Liver (tissue), 9 donors: Measurements from ENCODE around the gene ELAVL3. TPM values are rescaled to one million over a fixed set of nuclear protein-coding genes. Genes with fewer than 3 reads are reported as not detected.

ENCODE experiments used
- DNase-seq: peaks from one replicate; pipeline ENCODE4 v3.0.0-alpha.2; 2017; ENCODE audit warnings: low spot score
- H3K27ac ChIP-seq, 2 donors: one replicate each; pipeline ENCODE4 v1.7.0; 2013; ENCODE audit warnings: inconsistent platforms in 2 of 2, low read length in 2 of 2, control low read depth in 1 of 2, low read depth in 1 of 2, mild to moderate bottlenecking in 1 of 2
- H3K27me3 ChIP-seq, 4 donors: one replicate each; pipeline versions ENCODE4 v1.6.1 to v1.7.0; 2013; ENCODE audit warnings: low read length in 3 of 4, inconsistent platforms in 1 of 4, mild to moderate bottlenecking in 1 of 4, moderate library complexity in 1 of 4; ENCODE audit not compliant: control insufficient read depth in 4 of 4, insufficient read depth in 4 of 4
- H3K36me3 ChIP-seq, 4 donors: one replicate each; pipeline versions ENCODE4 v1.6.1 to v1.7.0; 2013; ENCODE audit warnings: low read length in 3 of 4, mild to moderate bottlenecking in 3 of 4, low read depth in 1 of 4, moderate library complexity in 1 of 4; ENCODE audit not compliant: control insufficient read depth in 4 of 4, insufficient read depth in 3 of 4
- H3K4me1 ChIP-seq, 4 donors: one replicate each; pipeline versions ENCODE4 v1.6.1 to v1.7.0; 2013; ENCODE audit warnings: low read length in 3 of 4, mild to moderate bottlenecking in 3 of 4, moderate library complexity in 1 of 4; ENCODE audit not compliant: control insufficient read depth in 4 of 4, insufficient read depth in 4 of 4
- H3K4me3 ChIP-seq, 3 donors: one replicate each; pipeline versions ENCODE4 v1.6.1 to v1.7.0; 2013; ENCODE audit warnings: low read length in 3 of 3, control low read depth in 1 of 3, low read depth in 1 of 3, mild to moderate bottlenecking in 1 of 3
- H3K9ac ChIP-seq, 2 donors: one replicate each; pipeline ENCODE4 v1.7.0; 2013; ENCODE audit warnings: low read length in 2 of 2, mild to moderate bottlenecking in 2 of 2, moderate library complexity in 2 of 2, control low read depth in 1 of 2, low read depth in 1 of 2
- H3K9me3 ChIP-seq, 4 donors: one replicate each; pipeline versions ENCODE4 v1.6.1 to v1.7.0; 2013; ENCODE audit warnings: low read length in 3 of 4; ENCODE audit not compliant: control insufficient read depth in 4 of 4
- EGR1 ChIP-seq, 2 donors: IDR thresholded peaks; 2 replicates each; pipeline ENCODE4 v1.6.1; 2016 to 2018; ENCODE audit warnings: antibody characterized with exemption in 2 of 2, low read depth in 2 of 2
- FOXA2 ChIP-seq: IDR thresholded peaks from 2 replicates; pipeline ENCODE4 v1.6.1; 2016; ENCODE audit warnings: antibody characterized with exemption
- HNF4A ChIP-seq, 2 donors: conservative IDR thresholded peaks; 2 replicates each; pipeline ENCODE4 v1.6.1; 2016; ENCODE audit warnings: antibody characterized with exemption in 2 of 2, mild to moderate bottlenecking in 2 of 2
- JUND ChIP-seq, 2 donors: IDR thresholded peaks; 2 replicates each; pipeline ENCODE4 v1.6.1; 2016; ENCODE audit warnings: antibody characterized with exemption in 2 of 2
- RAD21 ChIP-seq, 2 donors: IDR thresholded peaks; 2 replicates each; pipeline ENCODE4 v1.6.1; 2016; ENCODE audit warnings: antibody characterized with exemption in 2 of 2, mild to moderate bottlenecking in 2 of 2
- RXRA ChIP-seq, 2 donors: IDR thresholded peaks; 2 replicates each; pipeline ENCODE4 v1.6.1; 2017 to 2018; ENCODE audit warnings: antibody characterized with exemption in 2 of 2, mild to moderate bottlenecking in 1 of 2
- TAF1 ChIP-seq: conservative IDR thresholded peaks from 2 replicates; pipeline ENCODE4 v1.6.1; 2016; ENCODE audit warnings: antibody characterized with exemption, mild to moderate bottlenecking
- YY1 ChIP-seq: IDR thresholded peaks from 2 replicates; pipeline ENCODE4 v1.6.1; 2016; ENCODE audit warnings: antibody characterized with exemption, mild to moderate bottlenecking
- WGBS: extraction: QIAGEN DNeasy Blood & Tissue Kit; methylation state at CpG from one replicate; pipeline ENCODE4 v1.1.7; 2013; 5-methylcytosine and 5-hydroxymethylcytosine counted together
- polyA plus RNA-seq, 2 donors: library from polyadenylated mRNA; stranded (reverse) in 1 of 2; unstranded in 1 of 2; fragments of 200-250 nt in 1 of 2; fragments of >200 nt in 1 of 2; fragmentation: Nextera tagmentation in 1 of 2; extraction: Ambion mirVana in 1 of 2; gene quantifications; one replicate each; pipeline versions ENCODE4 v1.2.1 to v1.2.3, GENCODE V29; 2013 to 2015
- total RNA-seq, 2 donors: library from RNA; depleted of rRNA; stranded (reverse); fragments of >200 nt; gene quantifications; one replicate each; pipeline ENCODE4 v1.2.3, GENCODE V29; 2014
- TF ChIP-seq, protein P1 (sequence below): IDR thresholded peaks from 2 replicates; pipeline ENCODE4 v1.6.1; 2016; ENCODE audit warnings: antibody characterized with exemption, mild to moderate bottlenecking
- TF ChIP-seq, protein P2 (sequence below): IDR thresholded peaks from 2 replicates; pipeline ENCODE4 v1.6.1; 2016; ENCODE audit warnings: antibody characterized with exemption
- TF ChIP-seq, protein P3 (sequence below): fragments of 150-350 bp; IDR thresholded peaks from 2 replicates; pipeline ENCODE4 v1.5.1; 2017; ENCODE audit warnings: improper control_type of control experiment, low read depth, low read length; ENCODE audit not compliant: missing input control
- donor health status: healthy.
- donor health status: healthy.
- donor health status: healthy.
- donor health status: healthy.
- donor health status: healthy.

The ELAVL3 gene
- total and polyA plus RNA-seq, 4 donors, result not detected

DNA sequence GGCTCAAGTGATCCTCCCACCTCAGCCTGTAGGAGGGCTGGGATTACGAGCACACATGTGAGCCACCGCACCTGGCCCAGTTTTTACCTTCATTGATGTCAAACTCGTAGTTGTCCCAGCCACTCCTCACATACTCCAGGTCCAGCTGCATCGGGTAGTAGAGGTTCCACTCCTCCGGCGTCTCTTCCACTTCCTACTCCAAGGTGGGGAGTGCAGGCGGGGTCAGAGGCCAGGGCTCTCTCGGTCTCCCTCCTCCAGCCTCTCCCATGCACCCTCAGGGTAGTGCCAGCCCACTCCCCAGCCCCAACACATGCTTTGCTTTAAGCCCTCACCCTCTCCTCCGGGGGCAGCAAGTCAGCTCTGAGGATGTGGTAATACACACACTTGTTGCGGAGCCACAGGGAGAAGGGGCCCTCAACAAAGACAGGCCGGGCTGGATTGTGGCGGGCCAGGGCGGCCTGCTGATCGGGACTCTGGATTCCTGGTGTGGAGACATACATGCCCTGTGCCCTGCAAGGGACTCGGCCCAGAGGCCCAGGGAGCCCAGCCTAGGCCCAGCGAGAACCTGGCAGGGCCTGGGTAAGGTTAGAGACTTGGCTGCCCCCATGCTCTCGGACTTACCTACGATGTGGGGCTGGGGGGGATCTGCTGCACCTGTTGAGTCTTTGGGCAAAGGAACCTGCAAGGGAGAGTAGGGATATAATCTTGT lies 26.7 kb upstream of the ELAVL3 start:
- H3K36me3 ChIP-seq, result peaks cover 0 to 15% (median 2%) of the 10 kb centered on the region in 4 donors
- no peaks in the 10 kb centered on the region for H3K9me3 ChIP-seq
- H3K4me1 ChIP-seq, result peaks cover 5 to 14% (median 12%) of the 10 kb centered on the region in 4 donors
- no peak overlapping the region for H3K4me3 ChIP-seq
- TF ChIP-seq RXRA (IDR thresholded peaks at IDR 0.05) (no peak), EGR1 (IDR thresholded peaks at IDR 0.05; ENCODE audit: low read depth in 2 of 2) (no peak)
- TF ChIP-seq, protein P1, sequence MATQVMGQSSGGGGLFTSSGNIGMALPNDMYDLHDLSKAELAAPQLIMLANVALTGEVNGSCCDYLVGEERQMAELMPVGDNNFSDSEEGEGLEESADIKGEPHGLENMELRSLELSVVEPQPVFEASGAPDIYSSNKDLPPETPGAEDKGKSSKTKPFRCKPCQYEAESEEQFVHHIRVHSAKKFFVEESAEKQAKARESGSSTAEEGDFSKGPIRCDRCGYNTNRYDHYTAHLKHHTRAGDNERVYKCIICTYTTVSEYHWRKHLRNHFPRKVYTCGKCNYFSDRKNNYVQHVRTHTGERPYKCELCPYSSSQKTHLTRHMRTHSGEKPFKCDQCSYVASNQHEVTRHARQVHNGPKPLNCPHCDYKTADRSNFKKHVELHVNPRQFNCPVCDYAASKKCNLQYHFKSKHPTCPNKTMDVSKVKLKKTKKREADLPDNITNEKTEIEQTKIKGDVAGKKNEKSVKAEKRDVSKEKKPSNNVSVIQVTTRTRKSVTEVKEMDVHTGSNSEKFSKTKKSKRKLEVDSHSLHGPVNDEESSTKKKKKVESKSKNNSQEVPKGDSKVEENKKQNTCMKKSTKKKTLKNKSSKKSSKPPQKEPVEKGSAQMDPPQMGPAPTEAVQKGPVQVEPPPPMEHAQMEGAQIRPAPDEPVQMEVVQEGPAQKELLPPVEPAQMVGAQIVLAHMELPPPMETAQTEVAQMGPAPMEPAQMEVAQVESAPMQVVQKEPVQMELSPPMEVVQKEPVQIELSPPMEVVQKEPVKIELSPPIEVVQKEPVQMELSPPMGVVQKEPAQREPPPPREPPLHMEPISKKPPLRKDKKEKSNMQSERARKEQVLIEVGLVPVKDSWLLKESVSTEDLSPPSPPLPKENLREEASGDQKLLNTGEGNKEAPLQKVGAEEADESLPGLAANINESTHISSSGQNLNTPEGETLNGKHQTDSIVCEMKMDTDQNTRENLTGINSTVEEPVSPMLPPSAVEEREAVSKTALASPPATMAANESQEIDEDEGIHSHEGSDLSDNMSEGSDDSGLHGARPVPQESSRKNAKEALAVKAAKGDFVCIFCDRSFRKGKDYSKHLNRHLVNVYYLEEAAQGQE, result no peak
- H3K9ac ChIP-seq, result no peak overlapping the region
- no peaks in the 10 kb centered on the region for H3K27me3 ChIP-seq
- DNase-seq, result no peak
- 92% methylated on average over 18 of the region's 18 CpGs for WGBS
- no peak overlapping the region for H3K27ac ChIP-seq

DNA sequence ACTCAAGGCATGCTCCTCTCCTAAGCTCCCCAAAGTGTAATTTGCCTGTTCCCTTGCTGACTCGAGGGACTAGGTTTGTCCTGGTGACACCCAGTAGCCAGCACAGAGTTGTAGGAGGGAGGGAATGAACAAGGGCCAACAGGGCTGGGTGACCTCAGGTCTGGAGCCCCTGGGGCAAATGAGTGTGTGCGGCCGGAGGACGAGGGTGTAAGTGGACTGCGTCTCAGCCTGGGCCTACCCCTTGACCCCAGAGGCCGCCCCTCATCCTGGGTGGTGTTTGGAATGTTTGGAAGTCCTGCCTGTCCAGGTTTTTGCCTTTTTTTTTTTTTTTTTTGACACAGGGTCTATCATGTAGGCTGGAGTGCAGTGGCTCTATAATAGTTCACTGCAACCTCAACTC lies 26.1 kb upstream of the ELAVL3 start:
- Histone ChIP-seq H3K4me3 (no peak overlapping the region), H3K27ac (no peak overlapping the region), H3K4me1 (peaks cover 5 to 14% (median 12%) of the 10 kb centered on the region in 4 donors), H3K27me3 (no peaks in the 10 kb centered on the region), H3K9me3 (no peaks in the 10 kb centered on the region), H3K9ac (no peak overlapping the region), H3K36me3 (peaks cover 0 to 9% (median 2%) of the 10 kb centered on the region in 4 donors)
- WGBS, result 92% methylated on average over 6 of the region's 6 CpGs
- TF ChIP-seq JUND (IDR thresholded peaks at IDR 0.05) (no peak), YY1 (no peak), EGR1 (IDR thresholded peaks at IDR 0.05; ENCODE audit: low read depth in 2 of 2) (no peak), HNF4A (conservative IDR thresholded peaks at IDR 0.05) (no peak), FOXA2 (no peak), TAF1 (no peak), RAD21 (IDR thresholded peaks at IDR 0.05) (no peak)
- TF ChIP-seq, protein P2, sequence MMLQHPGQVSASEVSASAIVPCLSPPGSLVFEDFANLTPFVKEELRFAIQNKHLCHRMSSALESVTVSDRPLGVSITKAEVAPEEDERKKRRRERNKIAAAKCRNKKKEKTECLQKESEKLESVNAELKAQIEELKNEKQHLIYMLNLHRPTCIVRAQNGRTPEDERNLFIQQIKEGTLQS, result no peak
- TF ChIP-seq, protein P1, result no peak
- TF ChIP-seq, protein P3, sequence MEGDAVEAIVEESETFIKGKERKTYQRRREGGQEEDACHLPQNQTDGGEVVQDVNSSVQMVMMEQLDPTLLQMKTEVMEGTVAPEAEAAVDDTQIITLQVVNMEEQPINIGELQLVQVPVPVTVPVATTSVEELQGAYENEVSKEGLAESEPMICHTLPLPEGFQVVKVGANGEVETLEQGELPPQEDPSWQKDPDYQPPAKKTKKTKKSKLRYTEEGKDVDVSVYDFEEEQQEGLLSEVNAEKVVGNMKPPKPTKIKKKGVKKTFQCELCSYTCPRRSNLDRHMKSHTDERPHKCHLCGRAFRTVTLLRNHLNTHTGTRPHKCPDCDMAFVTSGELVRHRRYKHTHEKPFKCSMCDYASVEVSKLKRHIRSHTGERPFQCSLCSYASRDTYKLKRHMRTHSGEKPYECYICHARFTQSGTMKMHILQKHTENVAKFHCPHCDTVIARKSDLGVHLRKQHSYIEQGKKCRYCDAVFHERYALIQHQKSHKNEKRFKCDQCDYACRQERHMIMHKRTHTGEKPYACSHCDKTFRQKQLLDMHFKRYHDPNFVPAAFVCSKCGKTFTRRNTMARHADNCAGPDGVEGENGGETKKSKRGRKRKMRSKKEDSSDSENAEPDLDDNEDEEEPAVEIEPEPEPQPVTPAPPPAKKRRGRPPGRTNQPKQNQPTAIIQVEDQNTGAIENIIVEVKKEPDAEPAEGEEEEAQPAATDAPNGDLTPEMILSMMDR, result no peak
- no peak for DNase-seq
